Liver (tissue), 9 donors: ENCODE data around the gene CALY. TPM values are rescaled to one million over a fixed set of nuclear protein-coding genes. Genes with fewer than 3 reads are reported as not detected.

ENCODE experiments used
- DNase-seq: peaks from one replicate; pipeline ENCODE4 v3.0.0-alpha.2; 2017; ENCODE audit warnings: low spot score
- H3K27ac ChIP-seq, 2 donors: one replicate each; pipeline ENCODE4 v1.7.0; 2013; ENCODE audit warnings: inconsistent platforms in 2 of 2, low read length in 2 of 2, control low read depth in 1 of 2, low read depth in 1 of 2, mild to moderate bottlenecking in 1 of 2
- H3K27me3 ChIP-seq, 4 donors: one replicate each; pipeline versions ENCODE4 v1.6.1 to v1.7.0; 2013; ENCODE audit warnings: low read length in 3 of 4, inconsistent platforms in 1 of 4, mild to moderate bottlenecking in 1 of 4, moderate library complexity in 1 of 4; ENCODE audit not compliant: control insufficient read depth in 4 of 4, insufficient read depth in 4 of 4
- H3K36me3 ChIP-seq, 4 donors: one replicate each; pipeline versions ENCODE4 v1.6.1 to v1.7.0; 2013; ENCODE audit warnings: low read length in 3 of 4, mild to moderate bottlenecking in 3 of 4, low read depth in 1 of 4, moderate library complexity in 1 of 4; ENCODE audit not compliant: control insufficient read depth in 4 of 4, insufficient read depth in 3 of 4
- H3K4me1 ChIP-seq, 4 donors: one replicate each; pipeline versions ENCODE4 v1.6.1 to v1.7.0; 2013; ENCODE audit warnings: low read length in 3 of 4, mild to moderate bottlenecking in 3 of 4, moderate library complexity in 1 of 4; ENCODE audit not compliant: control insufficient read depth in 4 of 4, insufficient read depth in 4 of 4
- H3K4me3 ChIP-seq, 3 donors: one replicate each; pipeline versions ENCODE4 v1.6.1 to v1.7.0; 2013; ENCODE audit warnings: low read length in 3 of 3, control low read depth in 1 of 3, low read depth in 1 of 3, mild to moderate bottlenecking in 1 of 3
- H3K9ac ChIP-seq, 2 donors: one replicate each; pipeline ENCODE4 v1.7.0; 2013; ENCODE audit warnings: low read length in 2 of 2, mild to moderate bottlenecking in 2 of 2, moderate library complexity in 2 of 2, control low read depth in 1 of 2, low read depth in 1 of 2
- H3K9me3 ChIP-seq, 4 donors: one replicate each; pipeline versions ENCODE4 v1.6.1 to v1.7.0; 2013; ENCODE audit warnings: low read length in 3 of 4; ENCODE audit not compliant: control insufficient read depth in 4 of 4
- EGR1 ChIP-seq, 2 donors: IDR thresholded peaks; 2 replicates each; pipeline ENCODE4 v1.6.1; 2016 to 2018; ENCODE audit warnings: antibody characterized with exemption in 2 of 2, low read depth in 2 of 2
- FOXA1 ChIP-seq: IDR thresholded peaks from 2 replicates; pipeline ENCODE4 v1.6.1; 2016; ENCODE audit warnings: antibody characterized with exemption
- FOXA2 ChIP-seq: IDR thresholded peaks from 2 replicates; pipeline ENCODE4 v1.6.1; 2016; ENCODE audit warnings: antibody characterized with exemption
- GABPA ChIP-seq, 2 donors: IDR thresholded peaks in 1 of 2; conservative IDR thresholded peaks in 1 of 2; 2 replicates each; pipeline ENCODE4 v1.6.1; 2016; ENCODE audit warnings: antibody characterized with exemption in 2 of 2, mild to moderate bottlenecking in 1 of 2, moderate library complexity in 1 of 2
- HNF4A ChIP-seq, 2 donors: conservative IDR thresholded peaks; 2 replicates each; pipeline ENCODE4 v1.6.1; 2016; ENCODE audit warnings: antibody characterized with exemption in 2 of 2, mild to moderate bottlenecking in 2 of 2
- HNF4G ChIP-seq: IDR thresholded peaks from 2 replicates; pipeline ENCODE4 v1.6.1; 2016; ENCODE audit warnings: antibody characterized with exemption
- JUND ChIP-seq, 2 donors: IDR thresholded peaks; 2 replicates each; pipeline ENCODE4 v1.6.1; 2016; ENCODE audit warnings: antibody characterized with exemption in 2 of 2
- NR2F2 ChIP-seq: IDR thresholded peaks from 2 replicates; pipeline ENCODE4 v1.6.1; 2016; ENCODE audit warnings: antibody characterized with exemption
- RAD21 ChIP-seq, 2 donors: IDR thresholded peaks; 2 replicates each; pipeline ENCODE4 v1.6.1; 2016; ENCODE audit warnings: antibody characterized with exemption in 2 of 2, mild to moderate bottlenecking in 2 of 2
- RXRA ChIP-seq, 2 donors: IDR thresholded peaks; 2 replicates each; pipeline ENCODE4 v1.6.1; 2017 to 2018; ENCODE audit warnings: antibody characterized with exemption in 2 of 2, mild to moderate bottlenecking in 1 of 2
- SP1 ChIP-seq: IDR thresholded peaks from 2 replicates; pipeline ENCODE4 v1.6.1; 2018; ENCODE audit warnings: antibody characterized with exemption, mild to moderate bottlenecking
- TAF1 ChIP-seq: conservative IDR thresholded peaks from 2 replicates; pipeline ENCODE4 v1.6.1; 2016; ENCODE audit warnings: antibody characterized with exemption, mild to moderate bottlenecking
- YY1 ChIP-seq: IDR thresholded peaks from 2 replicates; pipeline ENCODE4 v1.6.1; 2016; ENCODE audit warnings: antibody characterized with exemption, mild to moderate bottlenecking
- ZBTB33 ChIP-seq: IDR thresholded peaks from 2 replicates; pipeline ENCODE4 v1.6.1; 2016; ENCODE audit warnings: antibody characterized with exemption
- WGBS: extraction: QIAGEN DNeasy Blood & Tissue Kit; methylation state at CpG from one replicate; pipeline ENCODE4 v1.1.7; 2013; 5-methylcytosine and 5-hydroxymethylcytosine counted together
- polyA plus RNA-seq, 2 donors: library from polyadenylated mRNA; stranded (reverse) in 1 of 2; unstranded in 1 of 2; fragments of 200-250 nt in 1 of 2; fragments of >200 nt in 1 of 2; fragmentation: Nextera tagmentation in 1 of 2; extraction: Ambion mirVana in 1 of 2; gene quantifications; one replicate each; pipeline versions ENCODE4 v1.2.1 to v1.2.3, GENCODE V29; 2013 to 2015
- total RNA-seq, 2 donors: library from RNA; depleted of rRNA; stranded (reverse); fragments of >200 nt; gene quantifications; one replicate each; pipeline ENCODE4 v1.2.3, GENCODE V29; 2014
- TF ChIP-seq, protein P1 (sequence below): IDR thresholded peaks from 2 replicates; pipeline ENCODE4 v1.6.1; 2016; ENCODE audit warnings: antibody characterized with exemption
- TF ChIP-seq, protein P2 (sequence below): IDR thresholded peaks from 2 replicates; pipeline ENCODE4 v1.6.1; 2016; ENCODE audit warnings: antibody characterized with exemption
- TF ChIP-seq, protein P3 (sequence below): IDR thresholded peaks from 2 replicates; pipeline ENCODE4 v1.6.1; 2016; ENCODE audit warnings: antibody characterized with exemption, mild to moderate bottlenecking
- donor health status: healthy.
- donor health status: healthy.
- donor health status: healthy.
- donor health status: healthy.
- donor health status: healthy.

The CALY gene
- total and polyA plus RNA-seq, 4 donors = 0.07 TPM; not detected in 3

GRCh38 chr10:133306097-133306476, 30.6 kb downstream of the CALY start:
- Histone ChIP-seq H3K36me3 (peaks cover 0 to 12% (median 1%) of the 10 kb centered on the region in 4 donors), H3K27ac (peak overlapping the region in 1 of 2 donors; percentile 9), H3K9me3 (no peaks in the 10 kb centered on the region), H3K4me1 (peaks cover 2 to 39% (median 30%) of the 10 kb centered on the region in 4 donors), H3K9ac (no peak overlapping the region), H3K27me3 (no peaks in the 10 kb centered on the region), H3K4me3 (no peak overlapping the region)
- 98% methylated on average over 5 of the region's 5 CpGs for WGBS
- DNase-seq = no peak
- TF ChIP-seq, protein P1, sequence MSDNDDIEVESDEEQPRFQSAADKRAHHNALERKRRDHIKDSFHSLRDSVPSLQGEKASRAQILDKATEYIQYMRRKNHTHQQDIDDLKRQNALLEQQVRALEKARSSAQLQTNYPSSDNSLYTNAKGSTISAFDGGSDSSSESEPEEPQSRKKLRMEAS = no peak
- TF ChIP-seq GABPA (IDR thresholded peaks at IDR 0.05 in 1 of 2, conservative IDR thresholded peaks at IDR 0.05 in 1 of 2) = no peak
- no peak for TF ChIP-seq ZBTB33
- no peak for TF ChIP-seq RAD21 (IDR thresholded peaks at IDR 0.05)
- no peak for TF ChIP-seq RXRA (IDR thresholded peaks at IDR 0.05)
- no peak for TF ChIP-seq NR2F2
- TF ChIP-seq FOXA2 = no peak

DNA sequence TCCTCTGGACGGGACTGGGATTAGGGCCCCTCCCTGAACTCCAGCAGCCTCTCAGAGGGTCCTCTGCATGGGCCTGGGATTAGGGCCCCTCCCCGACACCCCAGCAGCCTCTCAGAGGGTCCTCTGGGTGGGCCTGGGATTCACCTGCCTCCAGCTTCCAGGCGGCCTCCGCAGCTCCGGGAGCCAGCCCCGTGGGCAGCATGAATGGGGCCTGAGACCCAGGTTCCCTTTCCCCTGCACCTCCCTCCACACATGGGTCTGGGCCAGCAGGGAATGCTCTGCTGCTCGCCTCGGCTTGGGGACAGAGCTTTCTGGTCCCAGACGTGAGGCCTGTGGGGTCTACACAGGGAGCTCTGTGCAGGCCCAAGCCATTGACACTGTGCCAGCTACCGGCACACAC, 33.5 kb downstream of the CALY start:
- Histone ChIP-seq H3K27me3 (no peaks in the 10 kb centered on the region), H3K9ac (no peak overlapping the region), H3K9me3 (no peaks in the 10 kb centered on the region), H3K4me1 (peaks cover 0 to 25% (median 17%) of the 10 kb centered on the region in 4 donors), H3K4me3 (no peak overlapping the region), H3K27ac (no peak overlapping the region), H3K36me3 (peaks cover 10 to 35% (median 22%) of the 10 kb centered on the region in 4 donors)
- 89% methylated on average over 10 of the region's 10 CpGs for WGBS
- no peak for TF ChIP-seq RXRA (IDR thresholded peaks at IDR 0.05)
- TF ChIP-seq, protein P2, sequence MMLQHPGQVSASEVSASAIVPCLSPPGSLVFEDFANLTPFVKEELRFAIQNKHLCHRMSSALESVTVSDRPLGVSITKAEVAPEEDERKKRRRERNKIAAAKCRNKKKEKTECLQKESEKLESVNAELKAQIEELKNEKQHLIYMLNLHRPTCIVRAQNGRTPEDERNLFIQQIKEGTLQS = no peak
- no peak for TF ChIP-seq EGR1 (IDR thresholded peaks at IDR 0.05; ENCODE audit: low read depth in 2 of 2)
- TF ChIP-seq, protein P1 = no peak
- no peak for DNase-seq

DNA sequence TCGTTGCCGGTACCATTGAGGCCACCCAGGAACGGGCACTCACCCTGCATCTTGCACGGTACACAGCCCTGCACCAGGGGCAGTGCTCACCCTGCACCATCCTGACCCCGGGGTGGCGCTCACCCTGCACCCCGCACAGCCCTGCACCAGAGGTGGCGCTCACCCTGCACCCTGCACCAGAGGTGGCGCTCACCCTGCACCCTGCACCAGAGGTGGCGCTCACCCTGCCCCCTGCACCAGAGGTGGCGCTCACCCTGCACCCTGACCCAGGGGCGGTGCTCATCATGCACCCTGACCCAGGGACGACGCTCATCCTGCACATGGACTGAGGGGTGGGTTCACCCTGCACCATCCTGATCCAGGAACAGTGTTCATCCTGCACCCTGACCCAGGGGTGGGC, 34.5 kb downstream of the CALY start:
- WGBS = 95% methylated on average over 14 of the region's 14 CpGs
- Histone ChIP-seq H3K36me3 (peaks cover 18 to 45% (median 29%) of the 10 kb centered on the region in 4 donors), H3K9me3 (no peaks in the 10 kb centered on the region), H3K4me1 (peaks cover 0 to 15% (median 9%) of the 10 kb centered on the region in 4 donors), H3K27me3 (no peaks in the 10 kb centered on the region), H3K27ac (no peak overlapping the region), H3K4me3 (no peak overlapping the region), H3K9ac (no peak overlapping the region)
- no peak for DNase-seq
- TF ChIP-seq RXRA (IDR thresholded peaks at IDR 0.05) = no peak
- TF ChIP-seq YY1 = no peak
- no peak for TF ChIP-seq HNF4G
- TF ChIP-seq GABPA (IDR thresholded peaks at IDR 0.05 in 1 of 2, conservative IDR thresholded peaks at IDR 0.05 in 1 of 2) = no peak
- no peak for TF ChIP-seq NR2F2
- no peak for TF ChIP-seq TAF1
- TF ChIP-seq EGR1 (IDR thresholded peaks at IDR 0.05; ENCODE audit: low read depth in 2 of 2) = no peak
- TF ChIP-seq, protein P1 = no peak
- TF ChIP-seq, protein P2 = no peak
- no peak for TF ChIP-seq ZBTB33
- TF ChIP-seq, protein P3, sequence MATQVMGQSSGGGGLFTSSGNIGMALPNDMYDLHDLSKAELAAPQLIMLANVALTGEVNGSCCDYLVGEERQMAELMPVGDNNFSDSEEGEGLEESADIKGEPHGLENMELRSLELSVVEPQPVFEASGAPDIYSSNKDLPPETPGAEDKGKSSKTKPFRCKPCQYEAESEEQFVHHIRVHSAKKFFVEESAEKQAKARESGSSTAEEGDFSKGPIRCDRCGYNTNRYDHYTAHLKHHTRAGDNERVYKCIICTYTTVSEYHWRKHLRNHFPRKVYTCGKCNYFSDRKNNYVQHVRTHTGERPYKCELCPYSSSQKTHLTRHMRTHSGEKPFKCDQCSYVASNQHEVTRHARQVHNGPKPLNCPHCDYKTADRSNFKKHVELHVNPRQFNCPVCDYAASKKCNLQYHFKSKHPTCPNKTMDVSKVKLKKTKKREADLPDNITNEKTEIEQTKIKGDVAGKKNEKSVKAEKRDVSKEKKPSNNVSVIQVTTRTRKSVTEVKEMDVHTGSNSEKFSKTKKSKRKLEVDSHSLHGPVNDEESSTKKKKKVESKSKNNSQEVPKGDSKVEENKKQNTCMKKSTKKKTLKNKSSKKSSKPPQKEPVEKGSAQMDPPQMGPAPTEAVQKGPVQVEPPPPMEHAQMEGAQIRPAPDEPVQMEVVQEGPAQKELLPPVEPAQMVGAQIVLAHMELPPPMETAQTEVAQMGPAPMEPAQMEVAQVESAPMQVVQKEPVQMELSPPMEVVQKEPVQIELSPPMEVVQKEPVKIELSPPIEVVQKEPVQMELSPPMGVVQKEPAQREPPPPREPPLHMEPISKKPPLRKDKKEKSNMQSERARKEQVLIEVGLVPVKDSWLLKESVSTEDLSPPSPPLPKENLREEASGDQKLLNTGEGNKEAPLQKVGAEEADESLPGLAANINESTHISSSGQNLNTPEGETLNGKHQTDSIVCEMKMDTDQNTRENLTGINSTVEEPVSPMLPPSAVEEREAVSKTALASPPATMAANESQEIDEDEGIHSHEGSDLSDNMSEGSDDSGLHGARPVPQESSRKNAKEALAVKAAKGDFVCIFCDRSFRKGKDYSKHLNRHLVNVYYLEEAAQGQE = no peak
- no peak for TF ChIP-seq FOXA1
- TF ChIP-seq HNF4A (conservative IDR thresholded peaks at IDR 0.05) = no peak
- no peak for TF ChIP-seq SP1
- TF ChIP-seq RAD21 (IDR thresholded peaks at IDR 0.05) = no peak
- TF ChIP-seq JUND (IDR thresholded peaks at IDR 0.05) = no peak
- no peak for TF ChIP-seq FOXA2
